ENCODE results near the gene RBM28. TPM values are rescaled to one million over a fixed set of nuclear protein-coding genes. Genes with fewer than 3 reads are reported as not detected.

The RBM28 gene
- total RNA-seq, 1 experiment from 2014 or later: 70.0 TPM

- Histone ChIP-seq H3K4me2 (ENCODE audit: insufficient read depth, insufficient read length, low read length) (no peak overlapping the region), H2BK5ac (ENCODE audit: insufficient read length, low read length) (no peak overlapping the region), H2BK15ac (ENCODE audit: low read depth, low read length) (no peak overlapping the region), H3K9ac (ENCODE audit: extremely low read depth, insufficient read length, low read length) (no peak overlapping the region), H2BK120ac (ENCODE audit: low read depth, low read length, poor library complexity, severe bottlenecking) (no peak overlapping the region), H3K9me3 (ENCODE audit: control insufficient read depth, low read depth, low read length) (no peaks in the 10 kb centered on the region), H4K20me1 (ENCODE audit: control insufficient read depth, insufficient read depth, insufficient read length) (no peaks in the 10 kb centered on the region), H3K18ac (ENCODE audit: insufficient read length, low read depth, low read length) (no peak overlapping the region), H3K79me1 (ENCODE audit: insufficient read depth, low read depth, low read length, poor library complexity, severe bottlenecking) (no peaks in the 10 kb centered on the region), H4K5ac (ENCODE audit: insufficient read length, low read depth, low read length) (no peak overlapping the region), H3K4me1 (ENCODE audit: insufficient read depth, low read length) (no peaks in the 10 kb centered on the region; the same call in 1 of the 2 replicates), H2AK5ac (ENCODE audit: insufficient read length, low read length) (no peak overlapping the region), H4K91ac (ENCODE audit: insufficient read length, low read depth, low read length) (no peak overlapping the region), H3K23ac (ENCODE audit: insufficient read length, low read depth, low read length) (no peak overlapping the region), H2BK20ac (ENCODE audit: low read depth, low read length, poor library complexity, severe bottlenecking) (no peak overlapping the region), H3T11ph (ENCODE audit: low read length) (no peak overlapping the region), H3K23me2 (ENCODE audit: insufficient read length, low read depth, low read length, poor library complexity, severe bottlenecking) (no peaks in the 10 kb centered on the region), H2BK12ac (ENCODE audit: insufficient read length, low read depth, low read length) (no peak overlapping the region), H3K79me2 (ENCODE audit: insufficient read depth, low read length) (no peaks in the 10 kb centered on the region), H3K27me3 (ENCODE audit: insufficient read depth, low read length) (no peaks in the 10 kb centered on the region), H4K8ac (replicated peaks; ENCODE audit: insufficient read length, low read depth, low read length) (no peak overlapping the region), H3K56ac (ENCODE audit: insufficient read length, low read depth, low read length) (no peak overlapping the region), H2AFZ (ENCODE audit: low read length) (no peak overlapping the region), H3K14ac (ENCODE audit: insufficient read depth, low read length) (no peak overlapping the region), H3K4ac (ENCODE audit: low read depth, low read length) (peak overlapping the region; percentile 29; the same call in 1 of the 2 replicates), H3K27ac (ENCODE audit: insufficient read length, low read depth, low read length) (no peak overlapping the region)
- no CpG with 5 or more reads among the region's 12 CpGs for WGBS (ENCODE audit: extremely low coverage, insufficient read length, low lambda C conversion rate)
- H3K27me3 Mint-ChIP-seq (ENCODE audit: low read depth): peaks cover 2% of the 10 kb centered on the region; the same call in 1 of the 2 replicates
- no peak overlapping the region for H3K4me3 Mint-ChIP-seq
- peak overlapping the region in 1 of 3 experiments; percentile 42; a peak in 2 of 7 replicates for H3K27ac Mint-ChIP-seq
- peaks cover 36 to 50% of the 10 kb centered on the region in 2 experiments for H3K4me1 Mint-ChIP-seq
- no peak for TF ChIP-seq CTCF (conservative IDR thresholded peaks at IDR 0.05)
- H3K9me3 Mint-ChIP-seq: no peaks in the 10 kb centered on the region; a peak in 1 of 5 replicates
- H3K36me3 Mint-ChIP-seq (ENCODE audit: insufficient read depth in 1 of 3, low read depth in 3 of 3): peaks cover 0 to 15% (median 7%) of the 10 kb centered on the region in 3 experiments; a peak in 5 of 7 replicates
- DNase-seq: no peak
These were observed 83.5 kb downstream of the RBM28 start for GRCh38 chr7:128260069-128260795.
